ENCODE data around the gene FAM168A.

GRCh38 chr11:73353422-73353821, 244.5 kb downstream of the FAM168A start:
- TF ChIP-seq EP300 (IDR thresholded peaks at IDR 0.05) (no peak), CTCF (IDR thresholded peaks at IDR 0.05) (no peak)

Measured in ovary (tissue), 3 donors.